Liver (tissue), 9 donors: ENCODE results near the gene HSPG2. TPM values are rescaled to one million over a fixed set of nuclear protein-coding genes. Genes with fewer than 3 reads are reported as not detected.

Source experiments
- DNase-seq: peaks from one replicate; pipeline ENCODE4 v3.0.0-alpha.2; 2017; ENCODE audit warnings: low spot score
- H3K27ac ChIP-seq, 2 donors: one replicate each; pipeline ENCODE4 v1.7.0; 2013; ENCODE audit warnings: inconsistent platforms in 2 of 2, low read length in 2 of 2, control low read depth in 1 of 2, low read depth in 1 of 2, mild to moderate bottlenecking in 1 of 2
- H3K27me3 ChIP-seq, 4 donors: one replicate each; pipeline versions ENCODE4 v1.6.1 to v1.7.0; 2013; ENCODE audit warnings: low read length in 3 of 4, inconsistent platforms in 1 of 4, mild to moderate bottlenecking in 1 of 4, moderate library complexity in 1 of 4; ENCODE audit not compliant: control insufficient read depth in 4 of 4, insufficient read depth in 4 of 4
- H3K36me3 ChIP-seq, 4 donors: one replicate each; pipeline versions ENCODE4 v1.6.1 to v1.7.0; 2013; ENCODE audit warnings: low read length in 3 of 4, mild to moderate bottlenecking in 3 of 4, low read depth in 1 of 4, moderate library complexity in 1 of 4; ENCODE audit not compliant: control insufficient read depth in 4 of 4, insufficient read depth in 3 of 4
- H3K4me1 ChIP-seq, 4 donors: one replicate each; pipeline versions ENCODE4 v1.6.1 to v1.7.0; 2013; ENCODE audit warnings: low read length in 3 of 4, mild to moderate bottlenecking in 3 of 4, moderate library complexity in 1 of 4; ENCODE audit not compliant: control insufficient read depth in 4 of 4, insufficient read depth in 4 of 4
- H3K4me3 ChIP-seq, 3 donors: one replicate each; pipeline versions ENCODE4 v1.6.1 to v1.7.0; 2013; ENCODE audit warnings: low read length in 3 of 3, control low read depth in 1 of 3, low read depth in 1 of 3, mild to moderate bottlenecking in 1 of 3
- H3K9ac ChIP-seq, 2 donors: one replicate each; pipeline ENCODE4 v1.7.0; 2013; ENCODE audit warnings: low read length in 2 of 2, mild to moderate bottlenecking in 2 of 2, moderate library complexity in 2 of 2, control low read depth in 1 of 2, low read depth in 1 of 2
- H3K9me3 ChIP-seq, 4 donors: one replicate each; pipeline versions ENCODE4 v1.6.1 to v1.7.0; 2013; ENCODE audit warnings: low read length in 3 of 4; ENCODE audit not compliant: control insufficient read depth in 4 of 4
- FOXA2 ChIP-seq: IDR thresholded peaks from 2 replicates; pipeline ENCODE4 v1.6.1; 2016; ENCODE audit warnings: antibody characterized with exemption
- HNF4A ChIP-seq, 2 donors: conservative IDR thresholded peaks; 2 replicates each; pipeline ENCODE4 v1.6.1; 2016; ENCODE audit warnings: antibody characterized with exemption in 2 of 2, mild to moderate bottlenecking in 2 of 2
- HNF4G ChIP-seq: IDR thresholded peaks from 2 replicates; pipeline ENCODE4 v1.6.1; 2016; ENCODE audit warnings: antibody characterized with exemption
- JUND ChIP-seq, 2 donors: IDR thresholded peaks; 2 replicates each; pipeline ENCODE4 v1.6.1; 2016; ENCODE audit warnings: antibody characterized with exemption in 2 of 2
- NR2F2 ChIP-seq: IDR thresholded peaks from 2 replicates; pipeline ENCODE4 v1.6.1; 2016; ENCODE audit warnings: antibody characterized with exemption
- RAD21 ChIP-seq, 2 donors: IDR thresholded peaks; 2 replicates each; pipeline ENCODE4 v1.6.1; 2016; ENCODE audit warnings: antibody characterized with exemption in 2 of 2, mild to moderate bottlenecking in 2 of 2
- YY1 ChIP-seq: IDR thresholded peaks from 2 replicates; pipeline ENCODE4 v1.6.1; 2016; ENCODE audit warnings: antibody characterized with exemption, mild to moderate bottlenecking
- WGBS: extraction: QIAGEN DNeasy Blood & Tissue Kit; methylation state at CpG from one replicate; pipeline ENCODE4 v1.1.7; 2013; 5-methylcytosine and 5-hydroxymethylcytosine counted together
- polyA plus RNA-seq, 2 donors: library from polyadenylated mRNA; stranded (reverse) in 1 of 2; unstranded in 1 of 2; fragments of 200-250 nt in 1 of 2; fragments of >200 nt in 1 of 2; fragmentation: Nextera tagmentation in 1 of 2; extraction: Ambion mirVana in 1 of 2; gene quantifications; one replicate each; pipeline versions ENCODE4 v1.2.1 to v1.2.3, GENCODE V29; 2013 to 2015
- total RNA-seq, 2 donors: library from RNA; depleted of rRNA; stranded (reverse); fragments of >200 nt; gene quantifications; one replicate each; pipeline ENCODE4 v1.2.3, GENCODE V29; 2014
- TF ChIP-seq, protein P1 (sequence below): IDR thresholded peaks from 2 replicates; pipeline ENCODE4 v1.6.1; 2016; ENCODE audit warnings: antibody characterized with exemption
- TF ChIP-seq, protein P2 (sequence below): IDR thresholded peaks from 2 replicates; pipeline ENCODE4 v1.6.1; 2016; ENCODE audit warnings: antibody characterized with exemption
- TF ChIP-seq, protein P3 (sequence below): fragments of 150-350 bp; IDR thresholded peaks from 2 replicates; pipeline ENCODE4 v1.5.1; 2017; ENCODE audit warnings: improper control_type of control experiment, low read depth, low read length; ENCODE audit not compliant: missing input control
- TF ChIP-seq, protein P4 (sequence below): IDR thresholded peaks from 2 replicates; pipeline ENCODE4 v1.6.1; 2016; ENCODE audit warnings: antibody characterized with exemption, mild to moderate bottlenecking
- donor health status: healthy.
- donor health status: healthy.
- donor health status: healthy.
- donor health status: healthy.
- donor health status: healthy.

HSPG2 gene
- total and polyA plus RNA-seq, 4 donors = 5.6 to 43.9 (median 23.9) TPM

DNA sequence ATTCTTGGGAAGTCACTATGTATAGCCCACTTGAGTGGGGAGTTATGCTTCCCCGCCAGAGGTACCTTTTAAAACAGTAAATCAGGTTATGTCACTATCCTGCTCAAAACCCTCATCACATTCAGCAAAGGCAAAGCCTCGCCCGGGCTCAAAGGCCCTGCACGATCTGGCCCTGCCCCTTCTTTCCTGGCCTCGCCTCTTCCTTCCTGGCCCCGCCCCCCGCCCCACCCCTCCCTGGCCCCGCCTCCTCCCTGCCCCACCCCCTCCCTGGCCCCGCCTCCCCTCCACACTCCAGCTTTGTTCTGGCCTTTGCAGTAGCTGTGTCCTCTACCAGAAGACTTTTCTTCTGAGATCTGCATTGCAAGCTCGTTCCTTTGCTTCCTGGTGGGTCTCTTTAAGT is 118.5 kb downstream of the HSPG2 start:
- no peaks in the 10 kb centered on the region for H3K9me3 ChIP-seq
- H3K27me3 ChIP-seq = no peaks in the 10 kb centered on the region
- no peak overlapping the region for H3K4me3 ChIP-seq
- peaks cover 0 to 8% (median 0%) of the 10 kb centered on the region in 4 donors for H3K4me1 ChIP-seq
- TF ChIP-seq HNF4G (no peak), JUND (IDR thresholded peaks at IDR 0.05) (no peak), FOXA2 (no peak), HNF4A (conservative IDR thresholded peaks at IDR 0.05) (no peak), YY1 (no peak), NR2F2 (no peak)
- TF ChIP-seq, protein P1, sequence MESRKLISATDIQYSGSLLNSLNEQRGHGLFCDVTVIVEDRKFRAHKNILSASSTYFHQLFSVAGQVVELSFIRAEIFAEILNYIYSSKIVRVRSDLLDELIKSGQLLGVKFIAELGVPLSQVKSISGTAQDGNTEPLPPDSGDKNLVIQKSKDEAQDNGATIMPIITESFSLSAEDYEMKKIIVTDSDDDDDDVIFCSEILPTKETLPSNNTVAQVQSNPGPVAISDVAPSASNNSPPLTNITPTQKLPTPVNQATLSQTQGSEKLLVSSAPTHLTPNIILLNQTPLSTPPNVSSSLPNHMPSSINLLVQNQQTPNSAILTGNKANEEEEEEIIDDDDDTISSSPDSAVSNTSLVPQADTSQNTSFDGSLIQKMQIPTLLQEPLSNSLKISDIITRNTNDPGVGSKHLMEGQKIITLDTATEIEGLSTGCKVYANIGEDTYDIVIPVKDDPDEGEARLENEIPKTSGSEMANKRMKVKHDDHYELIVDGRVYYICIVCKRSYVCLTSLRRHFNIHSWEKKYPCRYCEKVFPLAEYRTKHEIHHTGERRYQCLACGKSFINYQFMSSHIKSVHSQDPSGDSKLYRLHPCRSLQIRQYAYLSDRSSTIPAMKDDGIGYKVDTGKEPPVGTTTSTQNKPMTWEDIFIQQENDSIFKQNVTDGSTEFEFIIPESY = no peak
- TF ChIP-seq, protein P2, sequence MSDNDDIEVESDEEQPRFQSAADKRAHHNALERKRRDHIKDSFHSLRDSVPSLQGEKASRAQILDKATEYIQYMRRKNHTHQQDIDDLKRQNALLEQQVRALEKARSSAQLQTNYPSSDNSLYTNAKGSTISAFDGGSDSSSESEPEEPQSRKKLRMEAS = no peak
- TF ChIP-seq, protein P3, sequence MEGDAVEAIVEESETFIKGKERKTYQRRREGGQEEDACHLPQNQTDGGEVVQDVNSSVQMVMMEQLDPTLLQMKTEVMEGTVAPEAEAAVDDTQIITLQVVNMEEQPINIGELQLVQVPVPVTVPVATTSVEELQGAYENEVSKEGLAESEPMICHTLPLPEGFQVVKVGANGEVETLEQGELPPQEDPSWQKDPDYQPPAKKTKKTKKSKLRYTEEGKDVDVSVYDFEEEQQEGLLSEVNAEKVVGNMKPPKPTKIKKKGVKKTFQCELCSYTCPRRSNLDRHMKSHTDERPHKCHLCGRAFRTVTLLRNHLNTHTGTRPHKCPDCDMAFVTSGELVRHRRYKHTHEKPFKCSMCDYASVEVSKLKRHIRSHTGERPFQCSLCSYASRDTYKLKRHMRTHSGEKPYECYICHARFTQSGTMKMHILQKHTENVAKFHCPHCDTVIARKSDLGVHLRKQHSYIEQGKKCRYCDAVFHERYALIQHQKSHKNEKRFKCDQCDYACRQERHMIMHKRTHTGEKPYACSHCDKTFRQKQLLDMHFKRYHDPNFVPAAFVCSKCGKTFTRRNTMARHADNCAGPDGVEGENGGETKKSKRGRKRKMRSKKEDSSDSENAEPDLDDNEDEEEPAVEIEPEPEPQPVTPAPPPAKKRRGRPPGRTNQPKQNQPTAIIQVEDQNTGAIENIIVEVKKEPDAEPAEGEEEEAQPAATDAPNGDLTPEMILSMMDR = no peak
- peak; percentile 76 for DNase-seq
- 32% methylated on average over 10 of the region's 10 CpGs for WGBS
- peaks cover 0 to 3% (median 0%) of the 10 kb centered on the region in 4 donors for H3K36me3 ChIP-seq
- H3K9ac ChIP-seq = no peak overlapping the region
- H3K27ac ChIP-seq = no peak overlapping the region

DNA sequence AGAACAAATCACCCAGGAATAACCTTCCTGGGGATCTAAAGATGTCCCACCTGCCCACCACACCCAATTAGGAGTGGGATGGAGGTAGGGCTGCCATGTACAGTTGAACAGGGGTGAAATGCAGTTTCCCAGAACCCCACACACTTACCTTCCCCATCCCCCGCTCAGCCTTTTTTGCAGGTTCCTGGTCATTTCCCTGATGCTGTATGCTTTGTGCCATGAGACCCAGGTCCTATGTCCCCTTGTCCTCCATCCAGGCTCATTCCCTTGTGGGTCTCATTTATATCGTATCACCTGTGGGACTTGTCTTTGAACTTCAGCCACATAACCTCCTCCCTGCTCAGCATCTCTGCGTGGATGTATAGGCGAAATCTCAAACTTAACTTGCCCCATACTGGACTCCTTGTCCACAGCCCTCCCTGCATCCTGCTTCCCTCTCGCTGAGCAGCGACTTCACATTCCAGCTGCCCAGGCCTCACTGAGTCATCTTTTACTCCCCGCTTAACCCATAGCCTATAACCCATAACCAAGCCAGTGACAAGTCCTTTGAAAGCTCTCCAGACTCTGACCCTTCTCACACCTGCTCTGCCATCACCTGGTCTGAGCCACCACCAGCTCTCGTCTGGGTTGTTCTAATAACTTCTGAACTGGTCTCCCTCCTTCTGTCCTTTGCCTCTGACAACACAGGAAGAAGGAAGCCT is 120.4 kb downstream of the HSPG2 start:
- Histone ChIP-seq H3K27me3 (no peaks in the 10 kb centered on the region), H3K4me3 (no peak overlapping the region), H3K27ac (no peak overlapping the region), H3K9ac (no peak overlapping the region), H3K4me1 (peaks cover 0 to 8% (median 0%) of the 10 kb centered on the region in 4 donors), H3K36me3 (no peaks in the 10 kb centered on the region), H3K9me3 (no peaks in the 10 kb centered on the region)
- no peak for DNase-seq
- no peak for TF ChIP-seq JUND (IDR thresholded peaks at IDR 0.05)
- TF ChIP-seq, protein P2 = no peak
- TF ChIP-seq YY1 = no peak
- no peak for TF ChIP-seq RAD21 (IDR thresholded peaks at IDR 0.05)
- WGBS = 83% methylated on average over 8 of the region's 8 CpGs

DNA sequence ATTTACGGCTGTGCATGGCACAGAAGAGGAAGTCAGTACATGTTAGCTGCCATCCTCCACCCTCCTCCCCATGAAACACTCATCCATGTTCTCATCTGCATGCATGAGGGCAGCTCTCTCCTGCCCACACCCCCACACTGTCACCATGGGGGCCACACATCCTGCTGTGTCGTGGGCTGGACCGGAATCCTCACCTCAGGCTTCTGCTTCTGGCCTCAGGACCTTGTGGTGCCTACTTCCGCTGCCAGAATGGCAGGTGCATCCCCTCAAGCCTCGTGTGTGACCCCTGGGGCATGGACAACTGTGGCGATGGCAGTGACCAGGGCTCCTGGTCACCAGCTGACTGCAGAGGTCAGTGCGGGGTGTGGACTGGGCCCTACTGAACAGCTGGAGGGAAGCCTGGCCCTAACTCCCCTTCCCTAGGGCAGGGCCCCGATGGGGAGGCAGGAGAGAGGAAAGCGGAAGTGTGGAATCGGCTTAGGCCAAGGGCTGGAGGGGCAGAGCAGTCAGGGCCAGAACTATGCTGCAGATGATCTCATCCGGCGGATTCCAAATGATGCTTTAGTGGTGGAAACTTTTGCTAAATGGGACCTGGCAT is 121.3 kb downstream of the HSPG2 start:
- peak; percentile 73 for TF ChIP-seq NR2F2
- no peak for TF ChIP-seq RAD21 (IDR thresholded peaks at IDR 0.05)
- TF ChIP-seq, protein P4, sequence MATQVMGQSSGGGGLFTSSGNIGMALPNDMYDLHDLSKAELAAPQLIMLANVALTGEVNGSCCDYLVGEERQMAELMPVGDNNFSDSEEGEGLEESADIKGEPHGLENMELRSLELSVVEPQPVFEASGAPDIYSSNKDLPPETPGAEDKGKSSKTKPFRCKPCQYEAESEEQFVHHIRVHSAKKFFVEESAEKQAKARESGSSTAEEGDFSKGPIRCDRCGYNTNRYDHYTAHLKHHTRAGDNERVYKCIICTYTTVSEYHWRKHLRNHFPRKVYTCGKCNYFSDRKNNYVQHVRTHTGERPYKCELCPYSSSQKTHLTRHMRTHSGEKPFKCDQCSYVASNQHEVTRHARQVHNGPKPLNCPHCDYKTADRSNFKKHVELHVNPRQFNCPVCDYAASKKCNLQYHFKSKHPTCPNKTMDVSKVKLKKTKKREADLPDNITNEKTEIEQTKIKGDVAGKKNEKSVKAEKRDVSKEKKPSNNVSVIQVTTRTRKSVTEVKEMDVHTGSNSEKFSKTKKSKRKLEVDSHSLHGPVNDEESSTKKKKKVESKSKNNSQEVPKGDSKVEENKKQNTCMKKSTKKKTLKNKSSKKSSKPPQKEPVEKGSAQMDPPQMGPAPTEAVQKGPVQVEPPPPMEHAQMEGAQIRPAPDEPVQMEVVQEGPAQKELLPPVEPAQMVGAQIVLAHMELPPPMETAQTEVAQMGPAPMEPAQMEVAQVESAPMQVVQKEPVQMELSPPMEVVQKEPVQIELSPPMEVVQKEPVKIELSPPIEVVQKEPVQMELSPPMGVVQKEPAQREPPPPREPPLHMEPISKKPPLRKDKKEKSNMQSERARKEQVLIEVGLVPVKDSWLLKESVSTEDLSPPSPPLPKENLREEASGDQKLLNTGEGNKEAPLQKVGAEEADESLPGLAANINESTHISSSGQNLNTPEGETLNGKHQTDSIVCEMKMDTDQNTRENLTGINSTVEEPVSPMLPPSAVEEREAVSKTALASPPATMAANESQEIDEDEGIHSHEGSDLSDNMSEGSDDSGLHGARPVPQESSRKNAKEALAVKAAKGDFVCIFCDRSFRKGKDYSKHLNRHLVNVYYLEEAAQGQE = no peak
- Histone ChIP-seq H3K27me3 (no peaks in the 10 kb centered on the region), H3K4me1 (peaks cover 0 to 8% (median 0%) of the 10 kb centered on the region in 4 donors), H3K4me3 (no peak overlapping the region), H3K9me3 (no peaks in the 10 kb centered on the region), H3K9ac (no peak overlapping the region), H3K27ac (no peak overlapping the region), H3K36me3 (no peaks in the 10 kb centered on the region)
- DNase-seq = no peak
- WGBS = 76% methylated on average over 12 of the region's 12 CpGs
